H1 (cell line): ENCODE measurements around the gene SERPINF2. TPM values are rescaled to one million over a fixed set of nuclear protein-coding genes. Genes with fewer than 3 reads are reported as not detected.

Source experiments
- BCL11A ChIP-seq, 2 experiments: IDR thresholded peaks; one replicate each; pipeline ENCODE4 v1.6.1; 2011; ENCODE audit warnings: low read depth in 2 of 2, low read length in 2 of 2, mild to moderate bottlenecking in 2 of 2
- BRCA1 ChIP-seq: IDR thresholded peaks from 2 replicates; pipeline ENCODE4 v1.6.1; 2012; ENCODE audit warnings: low read depth, low read length, improper control_type of control experiment
- CBX8 ChIP-seq: fragments of 300-800, 300-1000 bp; sonication (generic); IDR thresholded peaks from 2 replicates; pipeline ENCODE4 v1.7.1; 2016; ENCODE audit warnings: low read depth, low read length, borderline replicate concordance
- CTBP2 ChIP-seq: IDR thresholded peaks from 2 replicates; pipeline ENCODE4 v1.7.0; 2011; ENCODE audit warnings: borderline replicate concordance, mild to moderate bottlenecking, moderate library complexity, mixed read lengths, low read length; ENCODE audit not compliant: insufficient read depth, insufficient read length
- E2F6 ChIP-seq: IDR thresholded peaks from 2 replicates; pipeline ENCODE4 v1.6.1; 2012; ENCODE audit warnings: inconsistent platforms
- EGR1 ChIP-seq: IDR thresholded peaks from 2 replicates; pipeline ENCODE4 v1.6.1; 2011; ENCODE audit warnings: low read depth, low read length, borderline replicate concordance
- GTF2F1 ChIP-seq: IDR thresholded peaks from 2 replicates; pipeline ENCODE4 v1.6.1; 2012; ENCODE audit warnings: low read depth, low read length, improper control_type of control experiment, borderline replicate concordance
- HDAC2 ChIP-seq, 2 experiments: fragments of 300-600 bp in 1 of 2; sonication (generic) in 1 of 2; IDR thresholded peaks; 2 replicates each; pipeline ENCODE4 v1.6.1; 2011 to 2012; ENCODE audit warnings: low read depth in 2 of 2, low read length in 2 of 2, mild to moderate bottlenecking in 2 of 2, moderate library complexity in 2 of 2, borderline replicate concordance in 1 of 2, inconsistent platforms in 1 of 2
- KDM1A ChIP-seq: fragments of 200-600, 300-600 bp; sonication (generic); IDR thresholded peaks from 2 replicates; pipeline ENCODE4 v1.7.1; 2016; ENCODE audit warnings: mild to moderate bottlenecking, low read length, borderline replicate concordance
- KDM4A ChIP-seq: IDR thresholded peaks from one replicate; pipeline ENCODE4 v1.7.1; 2012; ENCODE audit warnings: low read depth, mild to moderate bottlenecking, moderate library complexity, low read length, inconsistent platforms; ENCODE audit not compliant: severe bottlenecking
- KDM5A ChIP-seq: fragments of 200-600 bp; IDR thresholded peaks from 2 replicates; pipeline ENCODE4 v1.7.1; 2012; ENCODE audit warnings: mild to moderate bottlenecking, low read length, inconsistent platforms, mixed read lengths
- MAFK ChIP-seq: IDR thresholded peaks from 2 replicates; pipeline ENCODE4 v1.6.1; 2012; ENCODE audit warnings: low read depth, mild to moderate bottlenecking, improper control_type of control experiment, low read length
- POLR2AphosphoS5 ChIP-seq: IDR thresholded peaks from 2 replicates; pipeline ENCODE4 v1.6.1; 2011; ENCODE audit warnings: low read depth, low read length
- RAD21 ChIP-seq, 2 experiments: IDR thresholded peaks in 1 of 2; conservative IDR thresholded peaks in 1 of 2; 2 replicates each; pipeline ENCODE4 v1.6.1; 2011; ENCODE audit warnings: low read depth in 2 of 2, low read length in 2 of 2, improper control_type of control experiment in 1 of 2, inconsistent platforms in 1 of 2, mild to moderate bottlenecking in 1 of 2, moderate library complexity in 1 of 2
- RFX5 ChIP-seq: IDR thresholded peaks from 2 replicates; pipeline ENCODE4 v1.6.1; 2011; ENCODE audit warnings: low read depth, low read length, improper control_type of control experiment, borderline replicate concordance
- RXRA ChIP-seq: IDR thresholded peaks from 2 replicates; pipeline ENCODE4 v1.6.1; 2011; ENCODE audit warnings: low read depth, mild to moderate bottlenecking, low read length, moderate library complexity; ENCODE audit not compliant: insufficient read depth
- SIN3A ChIP-seq, 2 experiments: IDR thresholded peaks in 1 of 2; conservative IDR thresholded peaks in 1 of 2; 2 replicates each; pipeline ENCODE4 v1.6.1; 2011 to 2012; ENCODE audit warnings: low read length in 2 of 2, improper control_type of control experiment in 1 of 2, low read depth in 1 of 2, mild to moderate bottlenecking in 1 of 2
- SIRT6 ChIP-seq: IDR thresholded peaks from one replicate; pipeline ENCODE4 v1.7.1; 2012; ENCODE audit warnings: low read length, inconsistent platforms
- SRF ChIP-seq: IDR thresholded peaks from 2 replicates; pipeline ENCODE4 v1.6.1; 2011; ENCODE audit warnings: mild to moderate bottlenecking, low read depth, low read length, moderate library complexity
- TAF7 ChIP-seq: optimal IDR thresholded peaks from 2 replicates; pipeline ENCODE3; 2011; ENCODE audit warnings: low read depth, mild to moderate bottlenecking, inconsistent platforms, low read length, moderate library complexity, borderline replicate concordance
- TBP ChIP-seq: IDR thresholded peaks from 2 replicates; pipeline ENCODE4 v1.6.1; 2011; ENCODE audit warnings: low read depth, low read length, improper control_type of control experiment
- TCF12 ChIP-seq: IDR thresholded peaks from 2 replicates; pipeline ENCODE4 v1.6.1; 2011; ENCODE audit warnings: low read depth, mild to moderate bottlenecking, low read length
- TEAD4 ChIP-seq: IDR thresholded peaks from 2 replicates; pipeline ENCODE4 v1.6.1; 2012; ENCODE audit warnings: low read depth, low read length, inconsistent platforms, mixed read lengths
- polyA plus RNA-seq, 7 experiments: library from polyadenylated mRNA; depleted of rRNA in 3 of 7; stranded (reverse) in 5 of 7; unstranded in 2 of 7; fragments of >200 nt in 5 of 7; fragments of 200-250 nt in 2 of 7; gene quantifications; 1 replicate in 5 of 7; 2 replicates in 1 of 7; 4 replicates in 1 of 7; pipeline versions ENCODE4 v1.2.1 to v1.2.3, GENCODE V29; 2011 to 2013; ENCODE audit warnings: missing spikeins in 2 of 7, mixed read lengths in 2 of 7
- total RNA-seq: library from RNA; stranded (reverse); fragmentation: NEBNext Ultra II Directional; extraction: Animal tissue kit (Norgen Biotek cat#: 25700); gene quantifications from 2 replicates; pipeline ENCODE4 v1.2.1, GENCODE V29; 2021

The SERPINF2 gene
- total and polyA plus RNA-seq, 2 of the 8 experiments (the other 6 are each of a cell fraction or from before 2014, with no cell fraction given): 1.8 to 3.2 TPM

GRCh38 chr17:1716076-1716911 lies 26.4 kb upstream of the SERPINF2 start (continued):
- peak; percentile 94 for TF ChIP-seq MAFK
- peak; percentile 15 for TF ChIP-seq CTBP2
- no peak for TF ChIP-seq KDM1A
- TF ChIP-seq E2F6: no peak
- no peak for TF ChIP-seq GTF2F1
- no peak for TF ChIP-seq RXRA
- TF ChIP-seq TAF7: peak; percentile 80
- no peak for TF ChIP-seq RFX5
- TF ChIP-seq TEAD4: peak; percentile 47; the same call in 1 of the 2 replicates
- TF ChIP-seq KDM5A: no peak
- no peak for TF ChIP-seq BCL11A (IDR thresholded peaks at IDR 0.05; ENCODE audit: low read depth in 2 of 2, low read length in 2 of 2)
- no peak for TF ChIP-seq TCF12
- peak; percentile 92 to 96 for TF ChIP-seq SIN3A (conservative IDR thresholded peaks at IDR 0.05 in 1 of 2, IDR thresholded peaks at IDR 0.05 in 1 of 2; ENCODE audit: low read depth in 1 of 2, low read length in 2 of 2)
- no peak; the same call in 1 of the 2 replicates for TF ChIP-seq BRCA1
- TF ChIP-seq KDM4A: peak; percentile 29
- no peak for TF ChIP-seq EGR1
- peak; percentile 87 for TF ChIP-seq TBP
- TF ChIP-seq SIRT6: no peak
- 0 out of 2 replicates have a peak, but pooled peaks have one; percentile 15 for TF ChIP-seq SRF
- TF ChIP-seq HDAC2 (IDR thresholded peaks at IDR 0.05; ENCODE audit: borderline replicate concordance in 1 of 2, low read depth in 2 of 2, low read length in 2 of 2): no peak; a peak in 1 of 4 replicates
- TF ChIP-seq POLR2AphosphoS5: peak; percentile 87
- no peak for TF ChIP-seq RAD21 (IDR thresholded peaks at IDR 0.05 in 1 of 2, conservative IDR thresholded peaks at IDR 0.05 in 1 of 2; ENCODE audit: low read depth in 2 of 2, low read length in 2 of 2)
- TF ChIP-seq CBX8: no peak
